Activated CD4-positive, alpha-beta T cell treated with anti-CD3 and anti-CD28 coated beads, Interleukin-2, Interleukin-4, amounts not matched to agents 100 ng/mL and 50 ng/mL, durations not matched to agents 16 hours and 8 hours (primary cell): Measurements from ENCODE around the gene RIC8A.
A peak's percentile ranks its signal among the peaks of the same experiment; 100 is the strongest.

ENCODE experiments used
- DNase-seq: peaks from one replicate; pipeline ENCODE4 v3.0.0-alpha.2; 2020; ENCODE audit warnings: low spot score

Gene RIC8A

DNA sequence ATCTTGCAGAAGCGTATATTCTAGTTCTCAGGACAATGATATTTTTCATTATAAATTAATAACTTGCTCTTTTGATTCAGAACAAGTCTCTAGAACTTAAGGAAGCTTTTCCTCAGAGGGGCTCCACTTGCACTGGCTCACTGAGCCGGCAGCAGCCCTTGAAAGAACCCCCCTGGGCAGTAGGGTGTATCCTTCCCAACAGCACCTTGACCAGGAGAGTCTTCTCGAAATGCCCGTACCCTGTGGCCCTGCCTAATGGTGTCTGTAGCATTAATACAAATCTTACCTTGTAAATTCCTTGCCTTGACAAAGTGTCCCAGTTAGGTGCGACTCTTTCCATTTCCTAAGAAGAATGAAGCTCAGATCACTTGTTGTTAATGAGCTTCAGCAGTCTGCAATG, 42.8 kb downstream of the RIC8A start:
- DNase-seq, result no peak

DNA sequence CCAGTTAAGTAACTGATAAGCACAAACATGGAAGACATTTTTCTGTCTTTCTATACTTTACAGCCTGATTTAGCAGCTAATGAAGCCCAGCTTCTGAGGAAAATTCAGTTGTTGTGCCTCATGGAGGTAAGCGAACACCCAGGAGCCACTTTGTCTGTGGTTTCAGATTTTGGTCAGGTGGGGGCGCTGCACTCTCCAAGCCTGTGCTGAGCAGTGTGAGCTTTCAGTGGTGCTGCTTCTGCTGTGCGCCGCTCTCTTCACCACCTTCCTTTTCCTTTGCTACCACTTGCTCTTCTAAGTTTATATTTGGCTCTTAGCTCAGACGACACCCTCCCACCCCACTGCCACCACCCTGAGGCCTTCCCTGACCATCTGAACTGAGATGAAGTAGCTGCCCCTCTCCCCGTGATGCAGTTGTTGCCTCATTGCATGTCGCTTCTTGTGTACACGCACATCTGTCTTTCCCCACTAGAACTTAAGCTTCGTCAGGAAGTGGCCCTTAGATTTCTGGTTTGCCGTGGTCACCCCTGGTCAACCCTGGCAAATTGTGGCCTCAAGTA, 43.3 kb downstream of the RIC8A start:
- DNase-seq, result peak; percentile 62

GRCh38 chr11:251550-251949, 44.0 kb downstream of the RIC8A start:
- DNase-seq, result no peak

GRCh38 chr11:252666-253065, 45.2 kb downstream of the RIC8A start:
- no peak for DNase-seq

- DNase-seq, result no peak
Measured at GRCh38 chr11:253160-253885, 45.8 kb downstream of the RIC8A start.

GRCh38 chr11:253886-254270, 46.4 kb downstream of the RIC8A start:
- no peak for DNase-seq

- DNase-seq, result no peak
Measured at GRCh38 chr11:255176-255575, 47.7 kb downstream of the RIC8A start.

- DNase-seq, result no peak
Measured at GRCh38 chr11:255816-256215, 48.3 kb downstream of the RIC8A start.

GRCh38 chr11:256952-257737, 49.6 kb downstream of the RIC8A start:
- DNase-seq, result no peak

- no peak for DNase-seq
Measured at GRCh38 chr11:257766-258493, 50.4 kb downstream of the RIC8A start.

DNA sequence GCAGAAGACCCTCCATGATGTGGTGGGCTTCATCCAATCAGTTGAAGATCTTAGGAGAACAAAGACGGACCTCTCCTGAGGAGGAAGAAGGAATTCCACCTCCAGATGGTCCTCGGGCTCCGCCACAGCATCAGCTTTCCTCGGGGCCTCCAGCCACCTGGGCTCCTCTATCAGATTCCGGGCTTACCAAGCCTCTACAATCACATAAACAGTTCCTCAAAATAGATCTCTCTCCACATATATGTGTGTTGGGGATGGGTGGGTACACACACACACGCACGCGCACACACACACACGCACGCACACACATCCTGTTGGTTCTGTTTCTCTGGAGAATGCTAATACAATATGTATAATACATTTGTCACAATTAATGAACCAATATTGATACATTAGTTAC, 51.9 kb downstream of the RIC8A start:
- no peak for DNase-seq

- no peak for DNase-seq
Measured at GRCh38 chr11:261624-262023, 54.1 kb downstream of the RIC8A start.
